SU-DHL-6 (cell line): ENCODE measurements around the gene TREX2.

ENCODE experiments used
- H2AFZ ChIP-seq: fragments of 200-600 bp; sonication (generic); 2 replicates; pipeline ENCODE4 v1.6.1; 2014; ENCODE audit warnings: low read depth, mild to moderate bottlenecking, moderate library complexity, mixed read lengths, antibody characterized with exemption, low read length; ENCODE audit not compliant: severe bottlenecking
- H3F3A ChIP-seq: fragments of 200-600 bp; shearing (Covaris generic); 2 replicates; pipeline ENCODE4 v1.6.0; 2016; ENCODE audit warnings: antibody characterized with exemption, mild to moderate bottlenecking; ENCODE audit not compliant: insufficient read depth
- H3K27ac ChIP-seq: fragments of 200-600 bp; sonication (generic); 2 replicates; pipeline ENCODE4 v1.5.1; 2016; ENCODE audit warnings: low read depth, mild to moderate bottlenecking, low read length, moderate library complexity, mixed read lengths
- H3K27me3 ChIP-seq: fragments of 200-600 bp; sonication (generic), shearing (Covaris generic); 2 replicates; pipeline ENCODE4 v1.6.0; 2014; ENCODE audit warnings: mild to moderate bottlenecking, low read length
- H3K36me3 ChIP-seq: fragments of 200-600 bp; sonication (generic); 2 replicates; pipeline ENCODE4 v1.6.1; 2014; ENCODE audit warnings: mild to moderate bottlenecking, low read length, mixed read lengths
- H3K4me2 ChIP-seq: fragments of 300-600, 200-600 bp; shearing (Covaris generic), sonication (generic); 2 replicates; pipeline ENCODE4 v1.6.0; 2014; ENCODE audit warnings: low read length, low read depth, mild to moderate bottlenecking; ENCODE audit not compliant: poor library complexity, severe bottlenecking
- H3K4me3 ChIP-seq: fragments of 200-600 bp; sonication (generic); 2 replicates; pipeline ENCODE4 v1.5.1; 2014; ENCODE audit warnings: antibody characterized with exemption, low read length, mild to moderate bottlenecking, mixed read lengths; ENCODE audit not compliant: insufficient read depth, poor library complexity, severe bottlenecking
- H3K79me2 ChIP-seq: fragments of 200-600 bp; sonication (generic); 2 replicates; pipeline ENCODE4 v1.6.1; 2014; ENCODE audit warnings: mild to moderate bottlenecking, low read length, moderate library complexity; ENCODE audit not compliant: insufficient read depth
- H3K9ac ChIP-seq: fragments of 200-600 bp; sonication (generic); 2 replicates; pipeline ENCODE4 v1.7.0; 2014; ENCODE audit warnings: mild to moderate bottlenecking, low read length
- H3K9me2 ChIP-seq: fragments of 200-600 bp; sonication (generic); replicated peaks from 2 replicates; pipeline ENCODE4 v1.6.1; 2014; ENCODE audit warnings: low read length; ENCODE audit not compliant: insufficient read depth
- H3K9me3 ChIP-seq: fragments of 200-600 bp; sonication (generic); 2 replicates; pipeline ENCODE4 v1.6.1; 2014; ENCODE audit warnings: low read length, mixed read lengths; ENCODE audit not compliant: insufficient read depth
- H4K20me1 ChIP-seq: fragments of 200-600 bp; sonication (generic); 2 replicates; pipeline ENCODE4 v1.6.1; 2014; ENCODE audit warnings: low read depth, mild to moderate bottlenecking, antibody characterized with exemption, low read length, moderate library complexity, mixed read lengths
- CTCF ChIP-seq: fragments of 200-600 bp; sonication (generic); IDR thresholded peaks from one replicate; pipeline ENCODE4 v1.5.1; 2017; ENCODE audit warnings: antibody characterized with exemption, mild to moderate bottlenecking, low read length, moderate library complexity; ENCODE audit not compliant: insufficient read depth, poor library complexity, severe bottlenecking
- EZH2phosphoT487 ChIP-seq: fragments of 200-600 bp; sonication (generic), shearing (Covaris generic); conservative IDR thresholded peaks from 2 replicates; pipeline ENCODE4 v1.6.1; 2018; ENCODE audit warnings: mild to moderate bottlenecking, antibody characterized with exemption, low read length, moderate library complexity, mixed read lengths

The TREX2 gene

GRCh38 chrX:153446636-153446936 lies 730 bp upstream of the TREX2 start:
- H3K27ac ChIP-seq, result no peak overlapping the region
- no peak overlapping the region for H3K4me2 ChIP-seq
- no peaks in the 10 kb centered on the region for H3K79me2 ChIP-seq
- H3F3A ChIP-seq, result no peaks in the 10 kb centered on the region
- no peaks in the 10 kb centered on the region for H4K20me1 ChIP-seq
- H3K9me3 ChIP-seq, result no peaks in the 10 kb centered on the region
- H3K9me2 ChIP-seq, result no peaks in the 10 kb centered on the region
- H2AFZ ChIP-seq, result no peak overlapping the region
- H3K9ac ChIP-seq, result no peak overlapping the region
- no peak overlapping the region for H3K4me3 ChIP-seq
- TF ChIP-seq EZH2phosphoT487 (no peak), CTCF (no peak)
- H3K27me3 ChIP-seq, result no peaks in the 10 kb centered on the region
- no peaks in the 10 kb centered on the region for H3K36me3 ChIP-seq

GRCh38 chrX:153445106-153445855 lies 575 bp downstream of the TREX2 start:
- H3K36me3 ChIP-seq, result no peaks in the 10 kb centered on the region
- H3K4me2 ChIP-seq, result no peak overlapping the region
- H3K9me3 ChIP-seq, result no peaks in the 10 kb centered on the region
- H3K27ac ChIP-seq, result no peak overlapping the region
- H3K27me3 ChIP-seq, result no peaks in the 10 kb centered on the region
- no peaks in the 10 kb centered on the region for H3K79me2 ChIP-seq
- TF ChIP-seq EZH2phosphoT487, result no peak
- TF ChIP-seq CTCF, result no peak
- no peaks in the 10 kb centered on the region for H3F3A ChIP-seq
- H3K4me3 ChIP-seq, result no peak overlapping the region
- no peaks in the 10 kb centered on the region for H3K9me2 ChIP-seq
- no peaks in the 10 kb centered on the region for H4K20me1 ChIP-seq
- H3K9ac ChIP-seq, result no peak overlapping the region
- H2AFZ ChIP-seq, result no peak overlapping the region

GRCh38 chrX:153444333-153445011 lies 1.4 kb downstream of the TREX2 start:
- Histone ChIP-seq H3K36me3 (no peaks in the 10 kb centered on the region), H3K27me3 (no peaks in the 10 kb centered on the region), H3K4me2 (no peak overlapping the region)

More at GRCh38 chrX:153444333-153445011, 1.4 kb downstream of the TREX2 start:
- no peaks in the 10 kb centered on the region for H3K9me3 ChIP-seq
- H3F3A ChIP-seq, result no peaks in the 10 kb centered on the region
- TF ChIP-seq EZH2phosphoT487 (no peak), CTCF (no peak)
- H3K27ac ChIP-seq, result no peak overlapping the region
- H3K9ac ChIP-seq, result no peak overlapping the region
- no peaks in the 10 kb centered on the region for H4K20me1 ChIP-seq
- H3K9me2 ChIP-seq, result no peaks in the 10 kb centered on the region
- no peaks in the 10 kb centered on the region for H3K79me2 ChIP-seq
- H3K4me3 ChIP-seq, result no peak overlapping the region
- H2AFZ ChIP-seq, result no peak overlapping the region
